PFSK-1 (cell line): Measurements from ENCODE around the gene USP20.

Source experiments
- FOXP2 ChIP-seq: optimal IDR thresholded peaks from 2 replicates; pipeline ENCODE3; 2011; ENCODE audit warnings: borderline replicate concordance, control low read depth, inconsistent platforms; ENCODE audit not compliant: insufficient read depth; ENCODE audit errors: extremely low read length, extremely low read depth
- POLR2AphosphoS5 ChIP-seq: IDR thresholded peaks from 2 replicates; pipeline ENCODE4 v1.6.1; 2012; ENCODE audit warnings: low read depth, mild to moderate bottlenecking, control low read depth, low read length, moderate library complexity
- REST ChIP-seq, 2 experiments: IDR thresholded peaks; 2 replicates each; pipeline versions ENCODE4 v1.6.1 to v1.8.0; 2011 to 2012; ENCODE audit warnings: low read depth in 2 of 2, low read length in 2 of 2, control low read depth in 1 of 2, inconsistent platforms in 1 of 2, mild to moderate bottlenecking in 1 of 2, moderate library complexity in 1 of 2; ENCODE audit not compliant: insufficient read depth in 1 of 2
- SIN3A ChIP-seq: IDR thresholded peaks from 2 replicates; pipeline ENCODE4 v1.6.1; 2012; ENCODE audit warnings: mild to moderate bottlenecking, low read length, moderate library complexity, borderline replicate concordance; ENCODE audit not compliant: insufficient read depth
- TAF1 ChIP-seq: IDR thresholded peaks from 2 replicates; pipeline ENCODE4 v1.6.1; 2012; ENCODE audit warnings: low read length, control low read depth, borderline replicate concordance; ENCODE audit not compliant: insufficient read depth

USP20 gene

DNA sequence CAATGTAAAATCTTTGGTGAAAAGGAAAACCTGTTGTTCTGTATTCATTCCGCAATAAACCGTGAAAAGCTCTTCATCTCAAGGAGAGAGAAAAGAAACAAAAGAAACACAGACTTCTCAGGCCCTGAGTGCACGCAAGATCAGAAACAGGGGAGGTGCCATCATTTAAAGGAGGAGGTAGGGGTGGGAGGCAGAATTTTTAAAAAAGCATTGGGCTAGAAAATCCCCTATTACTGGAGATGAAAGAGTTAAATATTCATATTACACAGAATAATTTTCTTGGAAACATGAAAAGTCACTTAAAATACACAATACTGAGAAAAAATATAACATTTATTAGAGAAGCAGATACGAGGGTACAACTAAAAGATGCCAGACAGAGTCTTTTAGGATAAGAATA lies 56.3 kb downstream of the USP20 start:
- TF ChIP-seq SIN3A (no peak), FOXP2 (no peak), POLR2AphosphoS5 (no peak), REST (IDR thresholded peaks at IDR 0.05; ENCODE audit: insufficient read depth in 1 of 2, low read depth in 2 of 2, low read length in 2 of 2) (no peak), TAF1 (no peak)

DNA sequence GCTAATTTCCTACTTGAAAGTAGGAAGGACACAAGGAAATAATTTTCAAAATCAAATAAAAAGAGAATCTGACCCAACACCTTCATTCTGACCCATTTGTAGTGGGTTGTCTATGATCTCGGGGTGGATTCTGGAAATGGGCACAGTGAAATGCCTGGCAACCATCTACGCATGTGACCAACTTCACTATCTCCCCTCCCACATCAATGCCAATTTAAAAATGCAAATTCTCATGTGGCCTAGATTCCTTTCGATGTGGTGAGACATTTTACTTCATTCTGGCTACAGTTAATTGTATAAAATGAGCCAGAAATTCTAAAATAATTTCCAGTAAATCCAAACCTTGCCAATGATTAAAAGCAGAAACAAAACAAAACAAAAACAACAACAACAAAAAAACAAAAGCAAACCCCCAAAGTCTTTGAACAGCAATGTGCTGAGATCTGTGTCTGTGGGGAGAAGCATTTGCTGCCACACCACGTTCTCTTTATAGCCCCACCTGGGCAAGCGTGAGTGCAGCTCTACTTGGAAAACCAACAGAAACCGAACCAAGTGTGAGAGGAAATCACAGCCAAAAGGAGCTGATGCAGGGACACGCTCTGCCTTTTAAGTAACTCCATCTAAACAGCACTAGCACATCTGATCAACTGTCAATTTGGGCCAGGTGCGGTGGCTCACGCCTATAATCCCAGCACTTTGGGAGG lies 59.0 kb downstream of the USP20 start:
- no peak for TF ChIP-seq POLR2AphosphoS5

- TF ChIP-seq REST (IDR thresholded peaks at IDR 0.05; ENCODE audit: insufficient read depth in 1 of 2, low read depth in 2 of 2, low read length in 2 of 2) (no peak), FOXP2 (no peak), POLR2AphosphoS5 (no peak), TAF1 (no peak), SIN3A (no peak)
Measured at GRCh38 chr9:129895376-129896268, 60.4 kb downstream of the USP20 start.

- TF ChIP-seq TAF1 (no peak), POLR2AphosphoS5 (no peak), SIN3A (no peak), REST (IDR thresholded peaks at IDR 0.05; ENCODE audit: insufficient read depth in 1 of 2, low read depth in 2 of 2, low read length in 2 of 2) (no peak), FOXP2 (no peak)
Measured at GRCh38 chr9:129897263-129897662, 62.0 kb downstream of the USP20 start.

GRCh38 chr9:129898185-129898584 lies 62.9 kb downstream of the USP20 start:
- no peak for TF ChIP-seq POLR2AphosphoS5
- TF ChIP-seq TAF1: no peak
- no peak for TF ChIP-seq FOXP2
- no peak for TF ChIP-seq SIN3A
- no peak for TF ChIP-seq REST (IDR thresholded peaks at IDR 0.05; ENCODE audit: insufficient read depth in 1 of 2, low read depth in 2 of 2, low read length in 2 of 2)
